Liver (tissue), 9 donors: ENCODE data around the gene FAM171A1. TPM values are rescaled to one million over a fixed set of nuclear protein-coding genes. Genes with fewer than 3 reads are reported as not detected.

Experiments used
- DNase-seq: peaks from one replicate; pipeline ENCODE4 v3.0.0-alpha.2; 2017; ENCODE audit warnings: low spot score
- H3K27ac ChIP-seq, 2 donors: one replicate each; pipeline ENCODE4 v1.7.0; 2013; ENCODE audit warnings: inconsistent platforms in 2 of 2, low read length in 2 of 2, control low read depth in 1 of 2, low read depth in 1 of 2, mild to moderate bottlenecking in 1 of 2
- H3K27me3 ChIP-seq, 4 donors: one replicate each; pipeline versions ENCODE4 v1.6.1 to v1.7.0; 2013; ENCODE audit warnings: low read length in 3 of 4, inconsistent platforms in 1 of 4, mild to moderate bottlenecking in 1 of 4, moderate library complexity in 1 of 4; ENCODE audit not compliant: control insufficient read depth in 4 of 4, insufficient read depth in 4 of 4
- H3K36me3 ChIP-seq, 4 donors: one replicate each; pipeline versions ENCODE4 v1.6.1 to v1.7.0; 2013; ENCODE audit warnings: low read length in 3 of 4, mild to moderate bottlenecking in 3 of 4, low read depth in 1 of 4, moderate library complexity in 1 of 4; ENCODE audit not compliant: control insufficient read depth in 4 of 4, insufficient read depth in 3 of 4
- H3K4me1 ChIP-seq, 4 donors: one replicate each; pipeline versions ENCODE4 v1.6.1 to v1.7.0; 2013; ENCODE audit warnings: low read length in 3 of 4, mild to moderate bottlenecking in 3 of 4, moderate library complexity in 1 of 4; ENCODE audit not compliant: control insufficient read depth in 4 of 4, insufficient read depth in 4 of 4
- H3K4me3 ChIP-seq, 3 donors: one replicate each; pipeline versions ENCODE4 v1.6.1 to v1.7.0; 2013; ENCODE audit warnings: low read length in 3 of 3, control low read depth in 1 of 3, low read depth in 1 of 3, mild to moderate bottlenecking in 1 of 3
- H3K9ac ChIP-seq, 2 donors: one replicate each; pipeline ENCODE4 v1.7.0; 2013; ENCODE audit warnings: low read length in 2 of 2, mild to moderate bottlenecking in 2 of 2, moderate library complexity in 2 of 2, control low read depth in 1 of 2, low read depth in 1 of 2
- H3K9me3 ChIP-seq, 4 donors: one replicate each; pipeline versions ENCODE4 v1.6.1 to v1.7.0; 2013; ENCODE audit warnings: low read length in 3 of 4; ENCODE audit not compliant: control insufficient read depth in 4 of 4
- ATF3 ChIP-seq: IDR thresholded peaks from 2 replicates; pipeline ENCODE4 v1.6.1; 2016; ENCODE audit warnings: antibody characterized with exemption
- CTCF ChIP-seq: fragments of 150-350 bp; IDR thresholded peaks from 2 replicates; pipeline ENCODE4 v1.5.1; 2017; ENCODE audit warnings: improper control_type of control experiment, low read depth, low read length; ENCODE audit not compliant: missing input control
- FOXA1 ChIP-seq: IDR thresholded peaks from 2 replicates; pipeline ENCODE4 v1.6.1; 2016; ENCODE audit warnings: antibody characterized with exemption
- FOXA2 ChIP-seq: IDR thresholded peaks from 2 replicates; pipeline ENCODE4 v1.6.1; 2016; ENCODE audit warnings: antibody characterized with exemption
- GABPA ChIP-seq, 2 donors: IDR thresholded peaks in 1 of 2; conservative IDR thresholded peaks in 1 of 2; 2 replicates each; pipeline ENCODE4 v1.6.1; 2016; ENCODE audit warnings: antibody characterized with exemption in 2 of 2, mild to moderate bottlenecking in 1 of 2, moderate library complexity in 1 of 2
- HNF4G ChIP-seq: IDR thresholded peaks from 2 replicates; pipeline ENCODE4 v1.6.1; 2016; ENCODE audit warnings: antibody characterized with exemption
- JUND ChIP-seq, 2 donors: IDR thresholded peaks; 2 replicates each; pipeline ENCODE4 v1.6.1; 2016; ENCODE audit warnings: antibody characterized with exemption in 2 of 2
- MAX ChIP-seq: IDR thresholded peaks from 2 replicates; pipeline ENCODE4 v1.6.1; 2016; ENCODE audit warnings: antibody characterized with exemption
- NR2F2 ChIP-seq: IDR thresholded peaks from 2 replicates; pipeline ENCODE4 v1.6.1; 2016; ENCODE audit warnings: antibody characterized with exemption
- RAD21 ChIP-seq, 2 donors: IDR thresholded peaks; 2 replicates each; pipeline ENCODE4 v1.6.1; 2016; ENCODE audit warnings: antibody characterized with exemption in 2 of 2, mild to moderate bottlenecking in 2 of 2
- RXRA ChIP-seq, 2 donors: IDR thresholded peaks; 2 replicates each; pipeline ENCODE4 v1.6.1; 2017 to 2018; ENCODE audit warnings: antibody characterized with exemption in 2 of 2, mild to moderate bottlenecking in 1 of 2
- SP1 ChIP-seq: IDR thresholded peaks from 2 replicates; pipeline ENCODE4 v1.6.1; 2018; ENCODE audit warnings: antibody characterized with exemption, mild to moderate bottlenecking
- TAF1 ChIP-seq: conservative IDR thresholded peaks from 2 replicates; pipeline ENCODE4 v1.6.1; 2016; ENCODE audit warnings: antibody characterized with exemption, mild to moderate bottlenecking
- YY1 ChIP-seq: IDR thresholded peaks from 2 replicates; pipeline ENCODE4 v1.6.1; 2016; ENCODE audit warnings: antibody characterized with exemption, mild to moderate bottlenecking
- ZBTB33 ChIP-seq: IDR thresholded peaks from 2 replicates; pipeline ENCODE4 v1.6.1; 2016; ENCODE audit warnings: antibody characterized with exemption
- WGBS: extraction: QIAGEN DNeasy Blood & Tissue Kit; methylation state at CpG from one replicate; pipeline ENCODE4 v1.1.7; 2013; 5-methylcytosine and 5-hydroxymethylcytosine counted together
- polyA plus RNA-seq, 2 donors: library from polyadenylated mRNA; stranded (reverse) in 1 of 2; unstranded in 1 of 2; fragments of 200-250 nt in 1 of 2; fragments of >200 nt in 1 of 2; fragmentation: Nextera tagmentation in 1 of 2; extraction: Ambion mirVana in 1 of 2; gene quantifications; one replicate each; pipeline versions ENCODE4 v1.2.1 to v1.2.3, GENCODE V29; 2013 to 2015
- total RNA-seq, 2 donors: library from RNA; depleted of rRNA; stranded (reverse); fragments of >200 nt; gene quantifications; one replicate each; pipeline ENCODE4 v1.2.3, GENCODE V29; 2014
- donor health status: healthy.
- donor health status: healthy.
- donor health status: healthy.
- donor health status: healthy.
- donor health status: healthy.

The FAM171A1 gene
- total and polyA plus RNA-seq, 4 donors, result 2.5 to 10.2 (median 7.7) TPM

DNA sequence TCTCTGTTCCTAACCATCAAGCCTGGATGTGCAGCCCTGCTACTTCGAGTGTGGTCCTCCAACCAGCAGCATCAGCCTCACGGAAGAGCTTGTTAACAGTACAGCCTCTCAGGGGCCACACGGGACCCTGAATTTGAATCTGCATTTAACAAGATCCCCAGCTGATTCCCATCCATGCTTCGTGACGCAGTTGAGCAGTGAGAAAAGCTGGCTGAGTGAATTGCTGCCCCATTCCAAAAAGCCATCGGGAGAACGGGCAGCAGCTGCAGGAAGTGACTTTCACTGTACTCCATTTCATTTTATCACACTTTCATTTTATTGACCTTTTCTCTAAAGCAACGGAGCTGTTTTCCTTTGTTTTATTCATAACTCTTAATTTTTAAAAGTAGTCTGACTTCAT, 22.5 kb downstream of the FAM171A1 start:
- Histone ChIP-seq H3K27me3 (no peaks in the 10 kb centered on the region), H3K9ac (no peak overlapping the region), H3K4me3 (no peak overlapping the region), H3K27ac (no peak overlapping the region), H3K4me1 (peaks cover 2 to 25% (median 16%) of the 10 kb centered on the region in 4 donors), H3K36me3 (no peaks in the 10 kb centered on the region), H3K9me3 (no peaks in the 10 kb centered on the region)
- no peak for DNase-seq
- TF ChIP-seq ZBTB33 (no peak), RAD21 (IDR thresholded peaks at IDR 0.05) (no peak), JUND (IDR thresholded peaks at IDR 0.05) (no peak), MAX (no peak), ATF3 (no peak), CTCF (no peak), FOXA1 (no peak), YY1 (no peak), RXRA (IDR thresholded peaks at IDR 0.05) (no peak), NR2F2 (no peak), HNF4G (no peak)
- WGBS, result 65% methylated on average over 8 of the region's 8 CpGs

- Histone ChIP-seq H3K4me3 (no peak overlapping the region), H3K27ac (no peak overlapping the region), H3K4me1 (peaks cover 2 to 19% (median 13%) of the 10 kb centered on the region in 4 donors), H3K36me3 (no peaks in the 10 kb centered on the region), H3K9me3 (no peaks in the 10 kb centered on the region), H3K9ac (no peak overlapping the region), H3K27me3 (no peaks in the 10 kb centered on the region)
- 64% methylated on average over 6 of the region's 6 CpGs for WGBS
- no peak for TF ChIP-seq YY1
- TF ChIP-seq GABPA (IDR thresholded peaks at IDR 0.05 in 1 of 2, conservative IDR thresholded peaks at IDR 0.05 in 1 of 2), result no peak
- no peak for TF ChIP-seq TAF1
- no peak for TF ChIP-seq SP1
- no peak for TF ChIP-seq RXRA (IDR thresholded peaks at IDR 0.05)
- TF ChIP-seq RAD21 (IDR thresholded peaks at IDR 0.05), result no peak
- TF ChIP-seq NR2F2, result no peak
- no peak for TF ChIP-seq ZBTB33
- TF ChIP-seq CTCF, result no peak
- no peak for TF ChIP-seq FOXA2
- no peak for DNase-seq
These were observed 23.9 kb downstream of the FAM171A1 start for GRCh38 chr10:15347150-15347549.
